Tibial artery (tissue), 4 donors: Measurements from ENCODE around the gene HSP90B1.
A peak's percentile ranks its signal among the peaks of the same experiment; 100 is the strongest.

ENCODE experiments used
- DNase-seq, 2 donors: peaks; one replicate each; pipeline ENCODE4 v3.0.0-alpha.2; 2019
- H3K27ac ChIP-seq, 2 donors: fragments of 200-600 bp; sonication (generic) in 1 of 2; 1 replicate in 1 of 2; 2 replicates in 1 of 2; pipeline ENCODE4 v1.5.1; 2018 to 2019; ENCODE audit warnings: mild to moderate bottlenecking in 1 of 2
- H3K27me3 ChIP-seq, 2 donors: fragments of 200-600 bp; sonication (generic) in 1 of 2; one replicate each; pipeline versions ENCODE4 v1.5.1 to v1.6.0; 2016 to 2019
- H3K36me3 ChIP-seq, 3 donors: fragments of 200-600 bp; sonication (generic) in 2 of 3; one replicate each; pipeline ENCODE4 v1.5.1; 2016 to 2019; ENCODE audit warnings: mild to moderate bottlenecking in 2 of 3
- H3K4me1 ChIP-seq, 4 donors: fragments of 200-600 bp; sonication (generic) in 2 of 4; 1 replicate in 3 of 4; 2 replicates in 1 of 4; pipeline ENCODE4 v1.5.1; 2016 to 2019
- H3K4me3 ChIP-seq, 2 donors: fragments of 200-600 bp; sonication (generic) in 1 of 2; 1 replicate in 1 of 2; 2 replicates in 1 of 2; pipeline ENCODE4 v1.5.1; 2018 to 2019; ENCODE audit warnings: mild to moderate bottlenecking in 2 of 2
- H3K9me3 ChIP-seq, 3 donors: fragments of 200-600 bp; sonication (generic) in 1 of 3; one replicate each; pipeline ENCODE4 v1.5.1; 2016 to 2019
- intact Hi-C: fragments of 100-400 bp; cut with DNase I; formaldehyde crosslinking; loops from one replicate; pipeline ENCODE4 v1.15.0; 2023; ENCODE audit warnings: low total_unique reads
- TF ChIP-seq, protein P1 (sequence below), 2 experiments: fragments of 200-600 bp in 1 of 2; fragments of 450-650 bp in 1 of 2; IDR thresholded peaks; one replicate each; pipeline ENCODE4 v1.5.1; 2017 to 2019; ENCODE audit warnings: antibody characterized with exemption in 2 of 2, mild to moderate bottlenecking in 1 of 2, moderate library complexity in 1 of 2

The HSP90B1 gene

GRCh38 chr12:103957865-103958388 is 27.7 kb downstream of the HSP90B1 start:
- intact Hi-C loops, result no loop called here
- Histone ChIP-seq H3K4me1 (peaks cover 0 to 29% (median 13%) of the 10 kb centered on the region in 4 donors), H3K27me3 (no peaks in the 10 kb centered on the region), H3K36me3 (peaks cover 9 to 16% (median 13%) of the 10 kb centered on the region in 3 donors), H3K9me3 (no peaks in the 10 kb centered on the region), H3K27ac (peak overlapping the region; percentile 90 to 91), H3K4me3 (peak overlapping the region; percentile 72 to 81)
- DNase-seq, result no peak
- TF ChIP-seq, protein P1, sequence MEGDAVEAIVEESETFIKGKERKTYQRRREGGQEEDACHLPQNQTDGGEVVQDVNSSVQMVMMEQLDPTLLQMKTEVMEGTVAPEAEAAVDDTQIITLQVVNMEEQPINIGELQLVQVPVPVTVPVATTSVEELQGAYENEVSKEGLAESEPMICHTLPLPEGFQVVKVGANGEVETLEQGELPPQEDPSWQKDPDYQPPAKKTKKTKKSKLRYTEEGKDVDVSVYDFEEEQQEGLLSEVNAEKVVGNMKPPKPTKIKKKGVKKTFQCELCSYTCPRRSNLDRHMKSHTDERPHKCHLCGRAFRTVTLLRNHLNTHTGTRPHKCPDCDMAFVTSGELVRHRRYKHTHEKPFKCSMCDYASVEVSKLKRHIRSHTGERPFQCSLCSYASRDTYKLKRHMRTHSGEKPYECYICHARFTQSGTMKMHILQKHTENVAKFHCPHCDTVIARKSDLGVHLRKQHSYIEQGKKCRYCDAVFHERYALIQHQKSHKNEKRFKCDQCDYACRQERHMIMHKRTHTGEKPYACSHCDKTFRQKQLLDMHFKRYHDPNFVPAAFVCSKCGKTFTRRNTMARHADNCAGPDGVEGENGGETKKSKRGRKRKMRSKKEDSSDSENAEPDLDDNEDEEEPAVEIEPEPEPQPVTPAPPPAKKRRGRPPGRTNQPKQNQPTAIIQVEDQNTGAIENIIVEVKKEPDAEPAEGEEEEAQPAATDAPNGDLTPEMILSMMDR (IDR thresholded peaks at IDR 0.05), result no peak

GRCh38 chr12:103958621-103959020 is 28.4 kb downstream of the HSP90B1 start:
- Histone ChIP-seq H3K4me1 (peaks cover 0 to 30% (median 13%) of the 10 kb centered on the region in 4 donors), H3K27ac (peak overlapping the region in 1 of 2 donors; percentile 90), H3K27me3 (no peaks in the 10 kb centered on the region), H3K9me3 (no peaks in the 10 kb centered on the region), H3K4me3 (no peak overlapping the region), H3K36me3 (peaks cover 5 to 9% (median 6%) of the 10 kb centered on the region in 3 donors)
- intact Hi-C loops, result no loop called here
- DNase-seq, result no peak
- TF ChIP-seq, protein P1 (IDR thresholded peaks at IDR 0.05), result no peak

- H3K27me3 ChIP-seq, result no peaks in the 10 kb centered on the region
- H3K4me1 ChIP-seq, result peaks cover 0 to 27% (median 18%) of the 10 kb centered on the region in 4 donors
- TF ChIP-seq, protein P1 (IDR thresholded peaks at IDR 0.05), result no peak
- intact Hi-C loops, result loop anchor here (10.0 kb wide), 2 partner anchors 104 to 144 kb away; partner anchors contain the start of gene HCFC2
- H3K36me3 ChIP-seq, result no peaks in the 10 kb centered on the region
- DNase-seq, result no peak
- no peak overlapping the region for H3K27ac ChIP-seq
- H3K4me3 ChIP-seq, result no peak overlapping the region
- no peaks in the 10 kb centered on the region for H3K9me3 ChIP-seq
These were observed 30.5 kb downstream of the HSP90B1 start for GRCh38 chr12:103960616-103961227.

DNA sequence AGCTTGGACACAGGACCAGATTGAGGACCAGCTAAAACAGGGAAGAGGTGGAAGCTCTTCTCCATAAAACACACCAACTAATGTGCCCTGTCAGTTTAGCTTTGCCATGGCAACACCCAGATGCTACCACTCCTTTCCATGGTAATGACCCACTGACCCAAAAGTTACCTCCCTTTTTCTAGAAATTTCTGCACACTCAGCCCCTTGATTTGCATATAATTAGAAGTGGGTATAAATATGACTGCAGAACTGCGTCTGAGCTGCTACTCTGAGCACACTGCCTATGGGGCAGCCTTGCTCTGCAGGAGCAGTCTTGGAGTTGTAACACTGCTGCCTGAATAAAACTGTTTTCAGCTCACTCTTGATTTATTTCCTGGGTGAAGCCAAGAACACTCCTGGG is 32.3 kb downstream of the HSP90B1 start:
- Histone ChIP-seq H3K36me3 (no peaks in the 10 kb centered on the region), H3K9me3 (no peaks in the 10 kb centered on the region), H3K4me1 (peaks cover 0 to 31% (median 19%) of the 10 kb centered on the region in 4 donors), H3K4me3 (no peak overlapping the region), H3K27me3 (no peaks in the 10 kb centered on the region), H3K27ac (no peak overlapping the region)
- TF ChIP-seq, protein P1 (IDR thresholded peaks at IDR 0.05), result no peak
- no peak for DNase-seq
- intact Hi-C loops, result loop anchor here (10.0 kb wide), 2 partner anchors 102 to 142 kb away; partner anchors contain the start of gene HCFC2

DNA sequence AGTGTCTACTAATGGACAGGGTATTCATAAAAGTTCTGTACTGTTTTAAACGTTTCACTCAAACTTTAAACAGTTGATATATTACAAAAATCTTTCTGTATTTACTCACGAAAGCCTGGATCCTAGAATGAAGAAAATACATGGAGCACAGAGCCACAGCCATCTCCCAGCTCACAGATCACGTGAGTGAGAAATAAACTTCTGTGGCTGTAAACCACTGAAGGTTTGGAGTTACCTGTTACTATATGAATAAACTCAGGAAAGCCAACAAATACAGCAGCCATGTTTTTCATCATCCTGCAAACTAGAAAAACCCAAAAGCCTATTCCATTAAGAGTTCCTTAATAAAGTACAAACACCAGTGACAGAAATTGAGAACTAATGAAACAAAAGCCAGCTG is 34.6 kb downstream of the HSP90B1 start:
- Histone ChIP-seq H3K27me3 (no peaks in the 10 kb centered on the region), H3K36me3 (peaks cover 0 to 9% (median 0%) of the 10 kb centered on the region in 3 donors), H3K9me3 (no peaks in the 10 kb centered on the region), H3K27ac (peak overlapping the region; percentile 97 to 98), H3K4me1 (peaks cover 0 to 49% (median 35%) of the 10 kb centered on the region in 4 donors), H3K4me3 (peak overlapping the region; percentile 94 to 96)
- DNase-seq, result no peak
- TF ChIP-seq, protein P1 (IDR thresholded peaks at IDR 0.05), result no peak
- intact Hi-C loops, result loop anchor here (5.0 to 10.0 kb wide), 3 partner anchors 88 to 140 kb away; partner anchors contain the start of gene HCFC2
